ENCODE measurements around the gene SMC6.
A peak's percentile ranks its signal among the peaks of the same experiment; 100 is the strongest.

The SMC6 gene

DNA sequence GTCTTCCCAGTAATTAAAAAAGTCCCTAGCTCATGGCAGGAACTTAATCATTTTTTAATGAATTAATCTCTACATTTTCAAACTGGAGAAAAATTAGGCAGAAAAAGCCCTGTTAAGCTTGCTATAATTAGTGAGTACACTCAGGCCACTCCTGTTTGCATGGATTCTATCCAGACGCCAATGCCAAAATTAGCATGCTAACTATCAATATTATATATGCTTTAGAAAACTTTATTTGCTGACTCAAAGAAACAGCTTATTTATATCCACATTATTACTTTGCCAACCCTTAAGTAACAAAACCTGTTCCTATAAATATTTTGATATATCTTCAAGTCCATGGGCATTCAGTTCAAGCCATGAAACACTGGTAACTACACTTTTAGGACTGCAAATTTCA is 90.9 kb downstream of the SMC6 start:
- FAIRE-seq, result no peak
- TF ChIP-seq POLR2A (IDR thresholded peaks at IDR 0.05; ENCODE audit: low read depth, low read length) (no peak), TAF1 (IDR thresholded peaks at IDR 0.05; ENCODE audit: borderline replicate concordance, low read depth, low read length) (no peak), POLR2AphosphoS5 (IDR thresholded peaks at IDR 0.05; ENCODE audit: low read depth, low read length) (no peak)
- DNase-seq (ENCODE audit: insufficient read length), result no peak

GRCh38 chr2:17661460-17661859 is 92.2 kb downstream of the SMC6 start:
- no peak for FAIRE-seq
- TF ChIP-seq TAF1 (IDR thresholded peaks at IDR 0.05; ENCODE audit: borderline replicate concordance, low read depth, low read length), result no peak
- no peak for TF ChIP-seq POLR2AphosphoS5 (IDR thresholded peaks at IDR 0.05; ENCODE audit: low read depth, low read length)
- TF ChIP-seq POLR2A (IDR thresholded peaks at IDR 0.05; ENCODE audit: low read depth, low read length), result no peak
- no peak for DNase-seq (ENCODE audit: insufficient read length)

DNA sequence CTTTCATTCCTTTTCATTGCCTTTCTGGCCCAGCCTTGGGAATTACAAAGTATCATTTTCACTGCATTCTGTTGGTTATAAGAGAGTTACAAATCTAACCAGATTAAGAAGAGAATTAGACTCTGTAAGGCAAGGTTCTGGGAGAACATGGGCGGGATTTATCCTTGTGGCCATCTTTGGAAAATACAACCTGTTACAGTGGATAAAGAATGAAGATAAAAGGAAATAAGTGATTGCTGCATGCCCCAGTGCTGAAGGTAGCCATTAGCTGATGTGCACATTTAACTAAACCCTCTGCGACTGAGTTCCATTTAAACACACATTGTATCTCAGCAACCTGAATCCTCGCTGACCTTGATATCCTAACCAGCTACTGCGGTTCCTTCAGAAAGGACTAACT is 93.4 kb downstream of the SMC6 start:
- DNase-seq (ENCODE audit: insufficient read length) (no peak), FAIRE-seq (no peak)
- TF ChIP-seq TAF1 (IDR thresholded peaks at IDR 0.05; ENCODE audit: borderline replicate concordance, low read depth, low read length) (no peak), POLR2A (IDR thresholded peaks at IDR 0.05; ENCODE audit: low read depth, low read length) (no peak), POLR2AphosphoS5 (IDR thresholded peaks at IDR 0.05; ENCODE audit: low read depth, low read length) (no peak)

DNA sequence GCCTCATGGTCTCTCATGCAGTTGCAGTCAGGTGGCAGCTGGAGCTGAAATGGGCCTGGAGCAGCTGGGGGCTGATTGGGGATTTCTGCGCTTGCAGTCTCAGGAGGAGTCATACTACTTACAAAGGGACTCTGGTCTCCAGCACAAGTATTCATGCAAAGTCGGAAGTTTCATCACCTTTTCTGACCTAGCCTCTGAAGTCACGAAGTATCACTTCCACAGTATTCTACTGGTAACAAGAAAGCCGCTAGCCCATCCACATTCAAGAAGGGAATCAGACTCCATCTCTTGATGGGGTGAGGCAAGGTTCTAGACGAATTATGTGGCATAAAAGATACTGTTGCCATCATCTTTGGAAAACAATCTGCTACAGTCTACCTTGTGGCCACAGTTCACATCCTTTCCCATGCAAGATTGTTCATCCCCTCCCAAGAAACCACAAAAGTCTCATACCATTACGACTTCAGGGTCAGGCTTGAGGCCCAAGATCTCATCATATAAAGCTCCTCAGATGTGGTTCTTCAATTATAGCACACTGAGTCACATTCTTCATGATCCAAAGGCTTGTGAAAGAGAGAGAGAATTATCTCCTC is 95.3 kb downstream of the SMC6 start:
- DNase-seq (ENCODE audit: insufficient read length), result no peak
- TF ChIP-seq TAF1 (IDR thresholded peaks at IDR 0.05; ENCODE audit: borderline replicate concordance, low read depth, low read length) (peak; percentile 5; the same call in 1 of the 2 replicates), POLR2AphosphoS5 (IDR thresholded peaks at IDR 0.05; ENCODE audit: low read depth, low read length) (no peak), POLR2A (IDR thresholded peaks at IDR 0.05; ENCODE audit: low read depth, low read length) (no peak; the same call in 1 of the 2 replicates)
- no peak for FAIRE-seq

DNA sequence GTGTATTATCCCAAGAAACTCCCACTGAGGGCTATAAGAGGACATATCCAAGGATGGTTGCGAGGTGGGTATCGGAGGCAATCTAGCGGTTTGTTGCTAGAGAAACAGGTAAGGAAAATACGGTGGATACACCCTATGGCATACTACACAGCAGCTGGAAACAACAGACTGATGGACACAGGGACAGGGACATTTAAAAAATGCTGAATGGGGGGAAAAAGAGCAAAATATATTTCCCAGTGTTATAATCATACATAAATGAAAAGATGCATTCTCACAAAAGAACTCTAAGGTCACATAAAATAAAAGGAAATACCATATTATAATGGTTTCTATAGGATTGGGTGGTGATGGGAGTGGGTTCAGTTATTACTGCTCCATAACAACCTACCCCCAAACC is 95.9 kb downstream of the SMC6 start:
- TF ChIP-seq POLR2AphosphoS5 (IDR thresholded peaks at IDR 0.05; ENCODE audit: low read depth, low read length), result no peak
- TF ChIP-seq POLR2A (IDR thresholded peaks at IDR 0.05; ENCODE audit: low read depth, low read length), result no peak
- no peak for TF ChIP-seq TAF1 (IDR thresholded peaks at IDR 0.05; ENCODE audit: borderline replicate concordance, low read depth, low read length)
- no peak for DNase-seq (ENCODE audit: insufficient read length)
- no peak for FAIRE-seq

DNA sequence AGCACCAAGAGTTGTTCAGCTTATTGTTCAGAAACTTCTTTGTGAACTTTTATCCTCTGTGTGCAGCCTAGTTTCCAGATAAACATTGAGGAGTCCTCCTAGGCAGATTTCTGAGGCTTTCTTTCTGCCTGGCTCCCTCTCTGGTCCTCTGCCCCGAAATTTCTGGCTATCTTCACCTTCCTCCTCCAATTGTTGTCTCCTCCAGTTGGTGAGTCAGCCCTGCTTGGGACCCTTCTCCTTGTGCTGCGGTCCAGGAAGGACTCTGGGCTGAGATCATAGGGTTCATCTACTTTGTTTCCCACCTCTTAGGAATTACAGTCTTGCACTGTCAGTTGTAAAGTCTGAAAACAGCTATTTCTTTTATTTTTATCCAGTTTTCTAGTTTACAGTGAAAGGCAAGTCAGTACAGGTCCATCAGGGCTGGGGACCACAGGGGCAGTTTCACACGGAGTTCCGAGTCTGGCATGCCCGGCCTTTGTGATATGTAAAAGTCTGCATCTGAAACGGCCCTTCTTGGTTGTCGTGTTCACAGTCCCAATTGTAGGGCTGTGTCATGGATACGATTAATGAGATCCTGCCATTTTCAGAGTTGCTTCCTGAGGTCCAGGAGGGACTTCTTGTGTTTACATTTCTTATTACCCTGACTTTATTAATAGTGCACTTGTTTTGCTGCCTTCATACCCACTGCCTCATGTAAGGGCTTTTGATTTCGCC is 100.8 kb downstream of the SMC6 start:
- no peak for DNase-seq (ENCODE audit: insufficient read length)
- peak; percentile 9 for FAIRE-seq
- no peak for TF ChIP-seq POLR2A (IDR thresholded peaks at IDR 0.05; ENCODE audit: low read depth, low read length)
- no peak for TF ChIP-seq POLR2AphosphoS5 (IDR thresholded peaks at IDR 0.05; ENCODE audit: low read depth, low read length)
- TF ChIP-seq TAF1 (IDR thresholded peaks at IDR 0.05; ENCODE audit: borderline replicate concordance, low read depth, low read length), result no peak

- TF ChIP-seq TAF1 (IDR thresholded peaks at IDR 0.05; ENCODE audit: borderline replicate concordance, low read depth, low read length), result no peak
- no peak for TF ChIP-seq POLR2A (IDR thresholded peaks at IDR 0.05; ENCODE audit: low read depth, low read length)
- no peak for TF ChIP-seq POLR2AphosphoS5 (IDR thresholded peaks at IDR 0.05; ENCODE audit: low read depth, low read length)
- no peak for FAIRE-seq
- no peak for DNase-seq (ENCODE audit: insufficient read length)
Measured at GRCh38 chr2:17649026-17649425, 104.6 kb downstream of the SMC6 start.

- TF ChIP-seq POLR2AphosphoS5 (IDR thresholded peaks at IDR 0.05; ENCODE audit: low read depth, low read length) (no peak), TAF1 (IDR thresholded peaks at IDR 0.05; ENCODE audit: borderline replicate concordance, low read depth, low read length) (no peak), POLR2A (IDR thresholded peaks at IDR 0.05; ENCODE audit: low read depth, low read length) (no peak)
- DNase-seq (ENCODE audit: insufficient read length) (no peak), FAIRE-seq (no peak)
Measured at GRCh38 chr2:17648581-17648980, 105.0 kb downstream of the SMC6 start.

DNA sequence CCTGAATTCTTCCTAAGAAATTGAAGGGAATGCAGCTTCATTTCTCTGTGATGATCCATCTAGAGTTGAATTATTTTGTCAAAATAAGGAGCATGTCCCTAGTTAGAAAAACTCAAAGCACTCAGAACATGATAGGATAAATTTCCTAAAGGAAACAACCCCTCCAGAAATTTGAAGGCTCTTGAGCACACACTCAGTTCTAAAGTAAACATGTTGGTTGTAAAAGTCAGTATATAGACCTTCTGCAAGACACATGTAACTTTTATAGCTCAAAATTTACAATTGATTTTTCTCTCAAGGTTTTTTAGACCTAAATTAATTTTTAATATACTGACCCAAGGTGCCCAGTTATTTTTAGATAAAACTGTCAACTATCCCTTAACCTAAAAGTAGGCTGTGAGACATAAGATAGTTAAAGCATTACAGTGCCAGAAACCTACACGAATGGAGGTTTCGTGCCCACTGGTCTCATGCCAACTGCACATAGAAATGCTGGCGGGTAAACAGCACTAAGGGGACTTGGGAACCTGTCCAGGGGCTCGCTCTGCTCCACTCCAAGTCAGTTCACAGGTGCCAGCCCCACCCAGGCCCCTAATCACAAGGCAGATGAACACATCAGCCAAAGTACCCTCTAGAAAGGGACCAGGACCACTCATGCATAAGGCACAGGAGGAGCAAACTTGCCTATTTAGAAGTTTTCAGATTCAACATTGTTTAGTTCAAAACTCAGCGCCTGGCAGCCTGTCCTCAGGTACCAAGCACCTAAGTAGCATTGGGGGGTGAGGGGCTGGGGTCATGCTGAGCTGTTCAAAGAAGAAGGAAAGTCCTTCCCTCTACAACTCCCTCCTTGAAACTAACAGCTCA is 106.5 kb downstream of the SMC6 start:
- TF ChIP-seq TAF1 (IDR thresholded peaks at IDR 0.05; ENCODE audit: borderline replicate concordance, low read depth, low read length), result no peak
- TF ChIP-seq POLR2AphosphoS5 (IDR thresholded peaks at IDR 0.05; ENCODE audit: low read depth, low read length), result no peak
- no peak for TF ChIP-seq POLR2A (IDR thresholded peaks at IDR 0.05; ENCODE audit: low read depth, low read length)
- FAIRE-seq (no peak), DNase-seq (ENCODE audit: insufficient read length) (no peak)

- FAIRE-seq, result peak; percentile 92
- DNase-seq (ENCODE audit: insufficient read length), result no peak
- TF ChIP-seq TAF1 (IDR thresholded peaks at IDR 0.05; ENCODE audit: borderline replicate concordance, low read depth, low read length) (no peak), POLR2A (IDR thresholded peaks at IDR 0.05; ENCODE audit: low read depth, low read length) (no peak), POLR2AphosphoS5 (IDR thresholded peaks at IDR 0.05; ENCODE audit: low read depth, low read length) (no peak)
Measured at GRCh38 chr2:17646081-17646554, 107.5 kb downstream of the SMC6 start.

DNA sequence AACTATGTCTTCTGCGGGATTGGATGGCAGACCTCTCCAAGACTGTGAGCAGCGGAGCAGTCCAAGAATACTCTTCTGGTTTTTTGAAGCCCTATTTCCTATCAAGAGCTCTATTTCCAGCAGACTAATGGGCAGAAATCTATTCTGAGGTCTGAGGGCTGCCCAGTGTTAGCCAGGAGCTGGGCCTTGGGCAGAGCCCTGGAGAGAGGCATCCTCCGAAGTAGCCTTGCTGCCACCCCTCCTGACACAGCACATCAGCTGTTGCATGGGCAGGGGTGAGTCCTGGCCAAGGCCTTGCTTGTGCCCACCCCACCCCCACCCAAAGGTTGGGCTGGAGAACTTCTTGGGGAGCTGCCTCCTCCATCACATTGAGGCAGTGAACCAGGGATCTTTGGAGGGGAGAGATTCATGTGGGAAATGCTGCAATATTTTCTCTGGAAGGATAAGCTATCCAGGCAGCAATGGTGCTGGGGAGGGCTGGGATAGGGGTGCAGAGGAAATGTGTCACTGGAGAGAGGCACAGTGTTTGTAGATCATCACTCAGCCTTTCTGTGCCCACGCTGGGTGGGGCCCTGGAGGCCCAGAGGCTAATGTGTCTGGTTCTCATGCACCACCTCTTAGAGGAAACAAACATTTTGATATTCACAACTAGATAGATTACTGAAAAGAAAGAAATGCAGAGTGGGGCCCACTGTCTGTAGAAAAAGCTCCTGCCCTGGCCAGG is 108.5 kb downstream of the SMC6 start:
- FAIRE-seq (no peak), DNase-seq (ENCODE audit: insufficient read length) (no peak)
- TF ChIP-seq POLR2AphosphoS5 (IDR thresholded peaks at IDR 0.05; ENCODE audit: low read depth, low read length), result no peak
- TF ChIP-seq POLR2A (IDR thresholded peaks at IDR 0.05; ENCODE audit: low read depth, low read length), result no peak
- no peak for TF ChIP-seq TAF1 (IDR thresholded peaks at IDR 0.05; ENCODE audit: borderline replicate concordance, low read depth, low read length)

Data from GM12892 (cell line).